GM13976 (cell line): ENCODE results near the gene IDH3G.

Experiments
- DNase-seq: peaks from one replicate; pipeline ENCODE4 v3.0.0; 2012; ENCODE audit warnings: low spot score
- in situ Hi-C: fragments of 300-500 bp; cut with MboI; formaldehyde crosslinking; loops from one replicate; pipeline ENCODE4 v1.12.0; 2022; ENCODE audit warnings: low sequenced_read_pairs, mixed read lengths, inconsistent platforms; ENCODE audit not compliant: unreplicated experiment
- TF ChIP-seq, protein P1 (sequence below): IDR thresholded peaks from 2 replicates; pipeline ENCODE4 v1.5.1; 2012; ENCODE audit warnings: borderline replicate concordance, mild to moderate bottlenecking; ENCODE audit not compliant: insufficient read depth; ENCODE audit errors: extremely low read depth, missing control alignments, control extremely low read depth

Gene IDH3G

DNA sequence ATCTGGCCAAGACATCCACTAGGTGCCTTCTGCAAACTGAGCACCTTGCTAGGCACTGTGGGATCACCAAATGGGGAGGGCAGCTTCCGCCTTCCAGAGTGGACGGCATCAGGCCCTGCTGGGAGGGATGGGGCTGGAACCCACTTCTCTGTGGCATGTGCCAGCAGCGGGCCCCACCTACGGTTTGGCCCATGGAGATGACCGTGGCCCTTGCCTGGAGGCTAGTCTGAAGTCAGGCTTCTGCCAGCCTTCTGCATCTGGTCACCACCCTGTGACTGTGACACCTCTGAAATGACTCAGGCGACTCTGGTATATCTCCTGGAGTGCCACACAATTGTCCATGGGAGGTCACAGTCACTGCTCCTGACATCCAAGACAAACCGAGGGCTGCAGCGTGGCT, 7.5 kb upstream of the IDH3G start:
- in situ Hi-C loops, result no loop called here
- TF ChIP-seq, protein P1, sequence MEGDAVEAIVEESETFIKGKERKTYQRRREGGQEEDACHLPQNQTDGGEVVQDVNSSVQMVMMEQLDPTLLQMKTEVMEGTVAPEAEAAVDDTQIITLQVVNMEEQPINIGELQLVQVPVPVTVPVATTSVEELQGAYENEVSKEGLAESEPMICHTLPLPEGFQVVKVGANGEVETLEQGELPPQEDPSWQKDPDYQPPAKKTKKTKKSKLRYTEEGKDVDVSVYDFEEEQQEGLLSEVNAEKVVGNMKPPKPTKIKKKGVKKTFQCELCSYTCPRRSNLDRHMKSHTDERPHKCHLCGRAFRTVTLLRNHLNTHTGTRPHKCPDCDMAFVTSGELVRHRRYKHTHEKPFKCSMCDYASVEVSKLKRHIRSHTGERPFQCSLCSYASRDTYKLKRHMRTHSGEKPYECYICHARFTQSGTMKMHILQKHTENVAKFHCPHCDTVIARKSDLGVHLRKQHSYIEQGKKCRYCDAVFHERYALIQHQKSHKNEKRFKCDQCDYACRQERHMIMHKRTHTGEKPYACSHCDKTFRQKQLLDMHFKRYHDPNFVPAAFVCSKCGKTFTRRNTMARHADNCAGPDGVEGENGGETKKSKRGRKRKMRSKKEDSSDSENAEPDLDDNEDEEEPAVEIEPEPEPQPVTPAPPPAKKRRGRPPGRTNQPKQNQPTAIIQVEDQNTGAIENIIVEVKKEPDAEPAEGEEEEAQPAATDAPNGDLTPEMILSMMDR, result no peak
- DNase-seq, result no peak

GRCh38 chrX:153800746-153801145, 6.6 kb upstream of the IDH3G start:
- TF ChIP-seq, protein P1, result no peak
- in situ Hi-C loops, result no loop called here
- DNase-seq, result no peak

GRCh38 chrX:153800177-153800722, 6.1 kb upstream of the IDH3G start:
- in situ Hi-C loops, result no loop called here
- DNase-seq, result no peak
- TF ChIP-seq, protein P1, result no peak

GRCh38 chrX:153799326-153799725, 5.2 kb upstream of the IDH3G start:
- TF ChIP-seq, protein P1, result no peak
- in situ Hi-C loops, result no loop called here
- no peak for DNase-seq

DNA sequence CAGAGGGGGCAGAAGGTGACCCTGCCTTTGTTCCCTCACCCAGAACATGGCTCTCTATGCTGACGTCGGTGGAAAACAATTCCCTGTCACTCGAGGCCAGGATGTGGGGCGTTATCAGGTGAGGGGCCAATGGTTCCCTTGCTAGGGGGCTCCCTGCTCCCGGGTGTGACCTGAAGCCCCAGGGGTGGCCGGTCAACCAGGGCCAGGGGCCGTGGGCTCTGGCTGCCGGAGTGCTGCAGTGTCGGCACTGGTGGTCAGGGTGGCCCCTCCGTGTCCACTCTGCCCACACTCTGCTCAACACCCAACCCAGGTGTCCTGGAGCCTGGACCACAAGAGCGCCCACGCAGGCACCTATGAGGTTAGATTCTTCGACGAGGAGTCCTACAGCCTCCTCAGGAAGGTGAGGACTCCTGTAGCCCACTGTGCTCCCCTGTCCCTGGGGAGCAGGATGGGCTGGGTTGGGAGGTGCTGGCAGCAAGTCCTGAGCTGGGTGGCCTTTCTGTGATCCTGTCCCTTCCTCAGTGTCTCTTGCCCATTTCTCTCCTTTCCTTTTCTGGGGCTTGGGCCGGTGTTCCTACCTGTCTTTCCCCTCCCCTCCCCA, 3.3 kb upstream of the IDH3G start:
- in situ Hi-C loops, result no loop called here
- TF ChIP-seq, protein P1, result no peak
- DNase-seq, result no peak

DNA sequence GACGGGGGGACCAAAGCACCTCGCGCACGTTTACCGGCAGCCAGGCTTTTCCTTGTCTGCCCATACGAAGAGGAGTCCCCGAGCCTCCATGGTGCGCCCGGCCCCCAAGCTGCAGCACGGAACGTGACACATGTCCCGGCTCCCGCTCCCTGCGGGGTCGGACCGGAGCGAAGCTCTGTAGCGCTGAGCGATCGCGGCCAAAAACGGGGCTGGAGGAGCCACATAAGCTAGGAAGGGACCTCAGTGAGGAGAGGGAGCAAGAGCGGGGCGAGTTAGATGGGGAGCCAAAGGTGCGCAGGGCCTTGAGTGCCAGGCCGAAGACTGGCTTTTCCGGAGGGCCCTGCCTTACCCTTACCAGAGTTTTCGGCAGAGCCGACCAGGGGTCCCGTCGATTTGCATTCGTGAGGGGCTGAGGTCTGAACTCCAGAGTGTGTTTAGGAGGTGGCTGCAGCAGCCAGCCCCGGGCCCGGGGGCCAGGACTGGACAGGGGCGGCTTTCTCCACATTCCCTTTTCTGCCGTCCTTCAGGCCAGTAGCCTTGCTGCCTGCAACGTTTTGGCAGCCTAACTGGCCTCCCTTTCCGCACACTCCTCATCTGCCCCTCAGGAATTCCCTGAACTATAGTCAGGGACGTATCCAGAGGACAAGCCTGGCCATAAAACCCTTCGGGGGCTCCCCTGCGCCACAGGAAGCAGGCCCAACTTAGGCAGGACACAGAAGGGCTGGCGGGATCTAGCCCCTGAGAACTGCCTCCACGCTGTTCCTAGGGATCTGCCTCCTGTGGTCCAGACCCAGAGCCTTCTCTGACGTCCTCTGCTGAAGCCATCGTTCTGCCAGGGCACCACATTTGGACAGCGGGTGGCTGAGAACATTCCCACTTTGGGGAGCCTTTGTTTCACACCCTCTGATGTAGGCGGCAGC, 982 bp upstream of the IDH3G start:
- TF ChIP-seq, protein P1, result no peak
- in situ Hi-C loops, result no loop called here
- DNase-seq, result no peak
